Hepatocyte (in vitro differentiated cells): ENCODE results near the gene ADGRE3. TPM values are rescaled to one million over a fixed set of nuclear protein-coding genes. Genes with fewer than 3 reads are reported as not detected.

Experiments
- DNase-seq: peaks from one replicate; pipeline ENCODE4 v3.0.0-alpha.2; 2016; ENCODE audit warnings: low spot score
- H2AFZ ChIP-seq: fragments of 200-600 bp; sonication (generic); 2 replicates; pipeline ENCODE4 v1.6.0; 2016; ENCODE audit warnings: antibody characterized with exemption, mild to moderate bottlenecking
- H3K27ac ChIP-seq: fragments of 200-600 bp; sonication (generic); 2 replicates; pipeline ENCODE4 v1.5.1; 2016; ENCODE audit warnings: mild to moderate bottlenecking
- H3K27me3 ChIP-seq: fragments of 200-600 bp; sonication (generic); 2 replicates; pipeline ENCODE4 v1.6.1; 2016
- H3K36me3 ChIP-seq: fragments of 200-600 bp; sonication (generic); replicated peaks from 2 replicates; pipeline ENCODE4 v1.5.1; 2016; ENCODE audit warnings: low read depth; ENCODE audit not compliant: insufficient read depth
- H3K4me1 ChIP-seq: fragments of 200-600 bp; sonication (generic); 2 replicates; pipeline ENCODE4 v1.5.1; 2016; ENCODE audit warnings: mild to moderate bottlenecking, moderate library complexity; ENCODE audit not compliant: insufficient read depth
- H3K4me2 ChIP-seq: fragments of 200-600 bp; sonication (generic); 2 replicates; pipeline ENCODE4 v1.6.0; 2016
- H3K4me3 ChIP-seq: fragments of 200-600 bp; sonication (generic); 2 replicates; pipeline ENCODE4 v1.5.1; 2016; ENCODE audit warnings: mild to moderate bottlenecking
- H3K79me2 ChIP-seq: fragments of 200-600 bp; sonication (generic); 2 replicates; pipeline ENCODE4 v1.6.0; 2017; ENCODE audit warnings: mild to moderate bottlenecking
- H3K9me2 ChIP-seq: fragments of 200-600 bp; sonication (generic); replicated peaks from 2 replicates; pipeline ENCODE4 v1.6.0; 2017; ENCODE audit warnings: mild to moderate bottlenecking; ENCODE audit not compliant: insufficient read depth
- H3K9me3 ChIP-seq: fragments of 200-600 bp; sonication (generic); 2 replicates; pipeline ENCODE4 v1.5.1; 2016; ENCODE audit warnings: low read depth, mild to moderate bottlenecking
- H4K20me1 ChIP-seq: fragments of 200-600 bp; sonication (generic); 2 replicates; pipeline ENCODE4 v1.6.0; 2016; ENCODE audit warnings: mild to moderate bottlenecking; ENCODE audit not compliant: insufficient read depth, poor library complexity, severe bottlenecking
- EZH2 ChIP-seq: fragments of 200-600 bp; sonication (generic); IDR thresholded peaks from 2 replicates; pipeline ENCODE4 v1.6.1; 2016; ENCODE audit warnings: antibody characterized with exemption, mild to moderate bottlenecking, borderline replicate concordance
- EZH2phosphoT487 ChIP-seq: fragments of 200-600 bp; sonication (generic); IDR thresholded peaks from one replicate; pipeline ENCODE4 v1.6.1; 2018; ENCODE audit warnings: antibody characterized with exemption, mild to moderate bottlenecking, low read depth, moderate library complexity; ENCODE audit not compliant: unreplicated experiment, severe bottlenecking
- WGBS: methylation state at CpG from one replicate; pipeline ENCODE4 v1.1.6; 2016; ENCODE audit warnings: low lambda C conversion rate; ENCODE audit errors: missing lambda C conversion rate; 5-methylcytosine and 5-hydroxymethylcytosine counted together
- polyA plus RNA-seq: library from polyadenylated mRNA; unstranded; fragments of >200 nt; fragmentation: Nextera tagmentation; extraction: Ambion mirVana; gene quantifications from 2 replicates; pipeline ENCODE4 v1.2.1, GENCODE V29; 2016
- total RNA-seq: library from RNA; depleted of rRNA; stranded (reverse); fragments of >200 nt; gene quantifications from 2 replicates; pipeline ENCODE4 v1.2.3, GENCODE V29; 2014
- TF ChIP-seq, protein P1 (sequence below): fragments of 200-600 bp; sonication (generic); IDR thresholded peaks from 2 replicates; pipeline ENCODE4 v1.5.1; 2016; ENCODE audit warnings: antibody characterized with exemption, mild to moderate bottlenecking; ENCODE audit not compliant: poor library complexity

ADGRE3 gene
- total and polyA plus RNA-seq, 2 experiments from 2014 or later, result not detected

DNA sequence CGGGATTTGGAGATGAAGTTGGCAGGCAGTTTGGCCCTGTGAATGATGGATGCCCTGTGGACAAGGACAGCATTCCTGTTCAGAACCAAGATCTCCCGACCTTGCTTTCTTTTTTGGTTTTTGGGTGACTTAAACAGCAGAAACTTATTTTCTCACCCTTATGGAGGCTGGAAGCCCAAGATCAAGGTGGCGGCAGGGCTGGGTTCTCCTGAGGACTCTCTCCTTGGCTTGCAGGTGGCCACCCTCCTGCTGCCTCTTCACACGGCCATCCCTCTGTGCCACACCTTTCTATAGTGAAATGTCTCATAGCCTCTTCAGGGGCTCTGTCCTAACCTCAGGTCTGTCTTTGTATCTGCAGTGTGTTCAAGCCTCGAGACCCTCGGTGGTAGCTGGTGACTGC is 29.2 kb upstream of the ADGRE3 start:
- over 99% methylated on average over 6 of the region's 6 CpGs for WGBS
- TF ChIP-seq EZH2 (no peak), EZH2phosphoT487 (no peak)
- TF ChIP-seq, protein P1, sequence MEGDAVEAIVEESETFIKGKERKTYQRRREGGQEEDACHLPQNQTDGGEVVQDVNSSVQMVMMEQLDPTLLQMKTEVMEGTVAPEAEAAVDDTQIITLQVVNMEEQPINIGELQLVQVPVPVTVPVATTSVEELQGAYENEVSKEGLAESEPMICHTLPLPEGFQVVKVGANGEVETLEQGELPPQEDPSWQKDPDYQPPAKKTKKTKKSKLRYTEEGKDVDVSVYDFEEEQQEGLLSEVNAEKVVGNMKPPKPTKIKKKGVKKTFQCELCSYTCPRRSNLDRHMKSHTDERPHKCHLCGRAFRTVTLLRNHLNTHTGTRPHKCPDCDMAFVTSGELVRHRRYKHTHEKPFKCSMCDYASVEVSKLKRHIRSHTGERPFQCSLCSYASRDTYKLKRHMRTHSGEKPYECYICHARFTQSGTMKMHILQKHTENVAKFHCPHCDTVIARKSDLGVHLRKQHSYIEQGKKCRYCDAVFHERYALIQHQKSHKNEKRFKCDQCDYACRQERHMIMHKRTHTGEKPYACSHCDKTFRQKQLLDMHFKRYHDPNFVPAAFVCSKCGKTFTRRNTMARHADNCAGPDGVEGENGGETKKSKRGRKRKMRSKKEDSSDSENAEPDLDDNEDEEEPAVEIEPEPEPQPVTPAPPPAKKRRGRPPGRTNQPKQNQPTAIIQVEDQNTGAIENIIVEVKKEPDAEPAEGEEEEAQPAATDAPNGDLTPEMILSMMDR, result no peak
- no peaks in the 10 kb centered on the region for H3K36me3 ChIP-seq
- no peaks in the 10 kb centered on the region for H3K9me3 ChIP-seq
- no peaks in the 10 kb centered on the region for H3K79me2 ChIP-seq
- no peaks in the 10 kb centered on the region for H3K4me1 ChIP-seq
- H2AFZ ChIP-seq, result no peak overlapping the region
- no peak for DNase-seq
- no peak overlapping the region for H3K27ac ChIP-seq
- H3K27me3 ChIP-seq, result no peaks in the 10 kb centered on the region
- no peaks in the 10 kb centered on the region for H4K20me1 ChIP-seq
- H3K4me3 ChIP-seq, result no peak overlapping the region
- no peak overlapping the region for H3K4me2 ChIP-seq
- H3K9me2 ChIP-seq, result no peaks in the 10 kb centered on the region

DNA sequence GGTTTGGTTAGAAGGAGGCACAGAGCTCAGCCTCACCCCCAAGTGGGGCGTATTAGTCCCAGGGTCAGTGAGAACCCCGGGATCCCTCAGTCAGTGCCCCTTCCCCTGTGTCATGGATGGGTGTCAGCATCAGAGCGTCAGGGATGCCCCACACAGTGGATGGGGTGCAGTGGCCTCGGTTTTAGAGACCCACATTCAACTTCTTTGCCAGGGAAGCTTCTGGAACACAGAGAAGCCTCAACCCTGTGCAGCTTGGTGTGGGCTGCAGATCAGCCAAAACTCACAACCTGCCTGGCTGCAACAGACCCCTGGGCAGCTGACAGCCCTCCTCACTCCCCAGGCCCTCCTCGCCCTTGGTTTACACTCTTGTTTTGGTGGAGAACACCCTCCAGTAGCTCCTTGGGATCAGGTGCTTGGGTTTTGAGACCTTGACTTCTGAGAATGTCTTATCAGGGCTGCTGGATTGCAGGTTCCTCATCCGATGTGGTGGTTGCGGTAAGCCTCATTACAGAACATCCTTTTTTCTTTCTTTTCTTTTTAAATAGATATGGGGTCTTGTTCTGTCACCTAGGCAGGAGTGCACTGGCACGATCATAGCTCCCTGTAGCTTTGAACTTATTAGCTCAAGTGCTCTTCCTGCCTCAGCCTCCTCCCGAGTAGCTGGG is 26.2 kb upstream of the ADGRE3 start:
- no peak for DNase-seq
- no peaks in the 10 kb centered on the region for H3K27me3 ChIP-seq
- 98% methylated on average over 9 of the region's 9 CpGs for WGBS
- no peaks in the 10 kb centered on the region for H4K20me1 ChIP-seq
- no peaks in the 10 kb centered on the region for H3K9me2 ChIP-seq
- no peaks in the 10 kb centered on the region for H3K36me3 ChIP-seq
- no peak overlapping the region for H2AFZ ChIP-seq
- TF ChIP-seq, protein P1, result no peak
- TF ChIP-seq EZH2phosphoT487, result no peak
- TF ChIP-seq EZH2, result no peak
- H3K4me3 ChIP-seq, result no peak overlapping the region
- no peaks in the 10 kb centered on the region for H3K4me1 ChIP-seq
- no peak overlapping the region for H3K27ac ChIP-seq
- H3K9me3 ChIP-seq, result no peaks in the 10 kb centered on the region
- no peak overlapping the region for H3K4me2 ChIP-seq
- H3K79me2 ChIP-seq, result no peaks in the 10 kb centered on the region

GRCh38 chr19:14699641-14700040 is 25.0 kb upstream of the ADGRE3 start:
- no peaks in the 10 kb centered on the region for H3K9me2 ChIP-seq
- H3K27ac ChIP-seq, result no peak overlapping the region
- no peaks in the 10 kb centered on the region for H3K79me2 ChIP-seq
- no peak for DNase-seq
- H3K9me3 ChIP-seq, result no peaks in the 10 kb centered on the region
- no peak overlapping the region for H3K4me2 ChIP-seq
- H3K4me1 ChIP-seq, result no peaks in the 10 kb centered on the region
- H3K27me3 ChIP-seq, result no peaks in the 10 kb centered on the region
- no peaks in the 10 kb centered on the region for H4K20me1 ChIP-seq
- no peak overlapping the region for H3K4me3 ChIP-seq
- WGBS, result 97% methylated on average over 8 of the region's 8 CpGs
- no peak overlapping the region for H2AFZ ChIP-seq
- no peaks in the 10 kb centered on the region for H3K36me3 ChIP-seq
- TF ChIP-seq, protein P1, result no peak
- TF ChIP-seq EZH2phosphoT487 (no peak), EZH2 (no peak)
